Mesothelial cell of epicardium (in vitro differentiated cells): ENCODE measurements around the gene TRIP10. TPM values are rescaled to one million over a fixed set of nuclear protein-coding genes. Genes with fewer than 3 reads are reported as not detected.

Source experiments
- DNase-seq, 2 experiments: peaks; one replicate each; pipeline ENCODE4 v3.0.0; 2021; ENCODE audit warnings: low spot score in 2 of 2; ENCODE audit not compliant: unreplicated experiment in 2 of 2
- H3K27ac Mint-ChIP-seq: 2 replicates; pipeline ENCODE4 v1.8.0; 2021; ENCODE audit warnings: mixed read lengths
- H3K27me3 Mint-ChIP-seq: 2 replicates; pipeline ENCODE4 v1.8.0; 2021; ENCODE audit warnings: low read depth, mixed read lengths
- H3K36me3 Mint-ChIP-seq: 2 replicates; pipeline ENCODE4 v1.8.0; 2021; ENCODE audit warnings: mixed read lengths
- H3K4me1 Mint-ChIP-seq: 2 replicates; pipeline ENCODE4 v1.8.0; 2021; ENCODE audit warnings: mixed read lengths
- H3K4me3 Mint-ChIP-seq: 2 replicates; pipeline ENCODE4 v1.8.0; 2021; ENCODE audit warnings: mild to moderate bottlenecking, moderate library complexity, mixed read lengths
- H3K9me3 Mint-ChIP-seq: 2 replicates; pipeline ENCODE4 v1.8.0; 2021; ENCODE audit warnings: mixed read lengths
- CTCF ChIP-seq: fragments of 200-600 bp; sonication (generic); IDR thresholded peaks from one replicate; pipeline ENCODE4 v1.5.0; 2021; ENCODE audit warnings: antibody characterized with exemption; ENCODE audit not compliant: unreplicated experiment
- total RNA-seq: library from RNA; stranded (reverse); gene quantifications from 3 replicates; pipeline ENCODE4 v1.2.1, GENCODE V29; 2021

The TRIP10 gene
- total RNA-seq, 1 donor from 2014 or later: 73.2 TPM

DNA sequence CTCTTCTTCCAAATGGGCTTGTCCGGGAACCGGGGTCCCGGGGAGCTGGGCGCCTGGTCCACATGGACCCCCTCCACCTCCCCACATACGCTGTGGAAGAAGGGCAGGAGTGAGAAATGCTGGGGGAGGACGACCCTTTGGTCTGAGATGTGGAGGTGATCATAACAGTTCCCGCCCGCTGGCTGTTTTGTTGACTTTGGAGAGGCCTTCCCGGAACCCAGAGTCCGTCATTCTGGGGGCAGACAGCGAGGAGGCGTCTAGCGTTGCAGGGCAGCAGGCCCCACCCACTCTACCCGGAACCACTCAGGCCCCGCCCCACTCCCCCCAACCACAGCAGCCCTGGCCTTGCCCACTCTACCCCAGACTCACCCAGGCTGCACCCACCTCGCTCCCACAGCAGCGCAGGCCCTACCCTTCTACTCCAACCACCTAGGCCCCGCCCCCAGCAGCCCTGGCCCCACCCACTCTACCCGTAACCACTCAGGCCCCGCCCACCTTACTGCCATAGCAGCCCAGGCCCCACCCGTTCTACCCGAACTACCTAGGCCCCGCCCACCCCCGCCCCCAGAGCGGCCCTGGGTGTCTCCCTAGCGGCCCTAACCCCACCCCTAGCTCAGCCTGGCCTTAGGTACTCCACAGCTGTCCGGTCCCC lies 9.2 kb upstream of the TRIP10 start:
- Mint-ChIP-seq H3K9me3 (no peaks in the 10 kb centered on the region), H3K36me3 (peaks cover 10% of the 10 kb centered on the region), H3K27ac (no peak overlapping the region), H3K27me3 (no peaks in the 10 kb centered on the region), H3K4me1 (peaks cover 5% of the 10 kb centered on the region), H3K4me3 (no peak overlapping the region)
- no peak for TF ChIP-seq CTCF
- no peak for DNase-seq

GRCh38 chr19:6730941-6731670 lies 8.4 kb upstream of the TRIP10 start:
- no peak for DNase-seq
- Mint-ChIP-seq H3K36me3 (peaks cover 10% of the 10 kb centered on the region), H3K27me3 (no peaks in the 10 kb centered on the region), H3K4me1 (peaks cover 10% of the 10 kb centered on the region), H3K27ac (no peak overlapping the region), H3K4me3 (no peak overlapping the region), H3K9me3 (no peaks in the 10 kb centered on the region)
- no peak for TF ChIP-seq CTCF

DNA sequence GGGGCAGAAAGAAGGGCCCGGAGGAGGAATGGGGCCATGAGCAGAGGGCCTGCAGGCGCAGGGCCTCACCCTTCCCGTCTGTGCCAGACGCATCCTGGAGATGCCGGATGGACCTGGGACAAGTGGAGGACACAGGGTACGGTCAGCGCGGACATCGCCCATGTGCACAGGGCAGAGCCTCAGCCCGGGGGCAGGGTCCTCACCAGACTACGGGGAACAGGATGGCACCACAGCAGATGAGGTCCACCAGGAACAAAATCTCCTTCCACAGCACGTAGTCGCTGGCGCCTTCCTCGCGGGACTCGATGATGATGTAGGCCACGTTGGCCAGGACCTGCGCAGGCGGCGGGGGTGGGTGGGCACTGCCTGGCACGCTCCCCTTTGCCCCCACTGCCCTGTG lies 7.7 kb upstream of the TRIP10 start:
- Mint-ChIP-seq H3K4me1 (peaks cover 15% of the 10 kb centered on the region), H3K4me3 (no peak overlapping the region), H3K27me3 (no peaks in the 10 kb centered on the region), H3K36me3 (peaks cover 10% of the 10 kb centered on the region), H3K9me3 (no peaks in the 10 kb centered on the region), H3K27ac (no peak overlapping the region)
- no peak for DNase-seq
- no peak for TF ChIP-seq CTCF

DNA sequence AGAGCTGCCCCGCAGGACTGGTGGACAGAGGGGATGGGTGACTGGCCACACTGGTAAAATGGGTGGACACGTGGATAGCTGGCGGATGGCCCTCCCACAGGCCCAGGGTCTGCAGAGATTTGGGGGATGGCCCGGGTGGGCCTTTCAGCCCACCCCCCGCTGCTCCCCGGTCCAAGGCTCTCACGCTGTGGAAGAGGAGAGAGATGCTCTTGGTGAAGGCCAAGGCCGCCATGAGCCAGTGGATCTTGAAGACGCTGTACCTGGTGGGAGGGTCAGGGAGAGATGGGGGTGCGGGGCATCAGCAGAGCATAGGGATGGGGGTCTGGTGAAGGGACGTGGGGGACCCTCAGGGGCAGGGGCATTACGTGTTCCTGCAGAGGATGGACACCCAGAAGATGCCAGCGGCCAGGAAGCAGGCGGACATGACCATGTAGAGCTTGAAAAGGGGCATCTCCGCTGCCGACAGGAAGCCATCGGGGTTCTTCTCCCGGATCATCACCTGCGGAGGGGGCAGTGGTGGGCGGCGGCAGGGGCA lies 6.6 kb upstream of the TRIP10 start:
- no peak for TF ChIP-seq CTCF
- Mint-ChIP-seq H3K27ac (no peak overlapping the region), H3K4me3 (no peak overlapping the region), H3K9me3 (no peaks in the 10 kb centered on the region), H3K36me3 (peaks cover 10% of the 10 kb centered on the region), H3K27me3 (no peaks in the 10 kb centered on the region), H3K4me1 (peaks cover 17% of the 10 kb centered on the region)
- no peak for DNase-seq

DNA sequence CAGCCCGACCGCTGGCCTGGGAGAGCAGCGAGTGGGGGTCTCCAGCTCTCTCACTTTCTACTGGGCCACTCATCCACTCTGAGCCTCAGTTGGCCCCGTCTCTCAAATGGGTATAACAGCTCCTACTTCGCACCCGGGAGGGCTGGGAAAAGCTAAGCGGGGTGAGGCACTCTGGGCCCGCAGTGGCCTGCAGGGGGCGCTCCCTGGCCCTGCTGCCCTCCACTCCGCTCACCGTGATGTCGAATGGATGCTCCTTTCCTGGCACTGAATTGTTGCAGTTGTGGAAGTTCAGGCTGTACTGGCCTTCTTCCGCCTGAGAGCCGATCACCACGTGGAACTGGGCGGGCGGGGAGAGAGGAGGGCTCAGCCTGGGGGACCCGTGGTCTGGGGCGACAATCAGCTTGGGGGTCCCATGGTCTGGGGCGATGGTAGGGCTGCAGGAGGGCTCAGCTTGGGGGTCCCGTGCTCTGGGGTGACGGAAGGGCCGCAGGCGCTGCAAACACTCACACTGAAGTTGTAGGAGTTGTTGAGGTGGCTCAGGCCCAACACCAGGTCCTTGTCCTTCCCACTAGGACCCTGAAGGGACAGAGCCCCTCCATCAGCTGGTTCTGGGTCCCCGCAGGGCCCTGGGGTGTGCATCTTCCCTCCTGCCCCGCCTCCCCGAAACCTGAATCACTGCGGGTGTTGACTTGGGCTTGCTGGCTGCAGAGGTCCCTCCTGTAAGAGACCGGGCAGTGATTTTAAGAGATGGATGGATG lies 6.0 kb upstream of the TRIP10 start:
- Mint-ChIP-seq H3K4me3 (no peak overlapping the region), H3K27me3 (no peaks in the 10 kb centered on the region), H3K27ac (no peak overlapping the region), H3K9me3 (no peaks in the 10 kb centered on the region), H3K36me3 (peaks cover 10% of the 10 kb centered on the region), H3K4me1 (peaks cover 24% of the 10 kb centered on the region)
- no peak for DNase-seq
- TF ChIP-seq CTCF: peak; percentile 38
